ENCODE measurements around the gene INPP5A.

GRCh38 chr10:132660385-132660784 is 122.8 kb downstream of the INPP5A start:
- TF ChIP-seq PBX2 (CRISPR knock-in tag; IDR thresholded peaks at IDR 0.05), result no peak
- TF ChIP-seq, protein P1, sequence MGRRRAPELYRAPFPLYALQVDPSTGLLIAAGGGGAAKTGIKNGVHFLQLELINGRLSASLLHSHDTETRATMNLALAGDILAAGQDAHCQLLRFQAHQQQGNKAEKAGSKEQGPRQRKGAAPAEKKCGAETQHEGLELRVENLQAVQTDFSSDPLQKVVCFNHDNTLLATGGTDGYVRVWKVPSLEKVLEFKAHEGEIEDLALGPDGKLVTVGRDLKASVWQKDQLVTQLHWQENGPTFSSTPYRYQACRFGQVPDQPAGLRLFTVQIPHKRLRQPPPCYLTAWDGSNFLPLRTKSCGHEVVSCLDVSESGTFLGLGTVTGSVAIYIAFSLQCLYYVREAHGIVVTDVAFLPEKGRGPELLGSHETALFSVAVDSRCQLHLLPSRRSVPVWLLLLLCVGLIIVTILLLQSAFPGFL (CRISPR knock-in tag; IDR thresholded peaks at IDR 0.05), result no peak
- TF ChIP-seq UBTF (CRISPR knock-in tag; IDR thresholded peaks at IDR 0.05), result no peak
- TF ChIP-seq, protein P2, sequence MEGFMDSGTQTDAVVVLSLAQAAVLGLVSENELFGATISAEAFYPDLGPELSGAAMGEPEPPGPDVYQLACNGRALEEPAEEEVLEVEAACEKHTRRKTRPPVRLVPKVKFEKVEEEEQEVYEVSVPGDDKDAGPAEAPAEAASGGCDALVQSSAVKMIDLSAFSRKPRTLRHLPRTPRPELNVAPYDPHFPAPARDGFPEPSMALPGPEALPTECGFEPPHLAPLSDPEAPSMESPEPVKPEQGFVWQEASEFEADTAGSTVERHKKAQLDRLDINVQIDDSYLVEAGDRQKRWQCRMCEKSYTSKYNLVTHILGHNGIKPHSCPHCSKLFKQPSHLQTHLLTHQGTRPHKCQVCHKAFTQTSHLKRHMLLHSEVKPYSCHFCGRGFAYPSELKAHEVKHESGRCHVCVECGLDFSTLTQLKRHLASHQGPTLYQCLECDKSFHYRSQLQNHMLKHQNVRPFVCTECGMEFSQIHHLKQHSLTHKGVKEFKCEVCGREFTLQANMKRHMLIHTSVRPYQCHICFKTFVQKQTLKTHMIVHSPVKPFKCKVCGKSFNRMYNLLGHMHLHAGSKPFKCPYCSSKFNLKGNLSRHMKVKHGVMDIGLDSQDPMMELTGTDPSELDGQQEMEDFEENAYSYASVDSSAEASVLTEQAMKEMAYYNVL (CRISPR knock-in tag; IDR thresholded peaks at IDR 0.05; ENCODE audit: borderline replicate concordance), result no peak
- TF ChIP-seq ZFX (CRISPR knock-in tag; IDR thresholded peaks at IDR 0.05; ENCODE audit: low read depth), result no peak
- TF ChIP-seq THYN1 (CRISPR knock-in tag; IDR thresholded peaks at IDR 0.05; ENCODE audit: borderline replicate concordance, low read depth), result no peak
- TF ChIP-seq ZNF549 (CRISPR knock-in tag; IDR thresholded peaks at IDR 0.05), result no peak
- TF ChIP-seq, protein P3, sequence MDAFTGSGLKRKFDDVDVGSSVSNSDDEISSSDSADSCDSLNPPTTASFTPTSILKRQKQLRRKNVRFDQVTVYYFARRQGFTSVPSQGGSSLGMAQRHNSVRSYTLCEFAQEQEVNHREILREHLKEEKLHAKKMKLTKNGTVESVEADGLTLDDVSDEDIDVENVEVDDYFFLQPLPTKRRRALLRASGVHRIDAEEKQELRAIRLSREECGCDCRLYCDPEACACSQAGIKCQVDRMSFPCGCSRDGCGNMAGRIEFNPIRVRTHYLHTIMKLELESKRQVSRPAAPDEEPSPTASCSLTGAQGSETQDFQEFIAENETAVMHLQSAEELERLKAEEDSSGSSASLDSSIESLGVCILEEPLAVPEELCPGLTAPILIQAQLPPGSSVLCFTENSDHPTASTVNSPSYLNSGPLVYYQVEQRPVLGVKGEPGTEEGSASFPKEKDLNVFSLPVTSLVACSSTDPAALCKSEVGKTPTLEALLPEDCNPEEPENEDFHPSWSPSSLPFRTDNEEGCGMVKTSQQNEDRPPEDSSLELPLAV (CRISPR knock-in tag; conservative IDR thresholded peaks at IDR 0.05; ENCODE audit: low read depth), result no peak
- TF ChIP-seq ZNF431 (CRISPR knock-in tag; IDR thresholded peaks at IDR 0.05; ENCODE audit: borderline replicate concordance, low read depth), result no peak
- no peak for TF ChIP-seq KLF6 (CRISPR knock-in tag; IDR thresholded peaks at IDR 0.05)
- no peak for TF ChIP-seq ZNF652 (CRISPR knock-in tag; IDR thresholded peaks at IDR 0.05; ENCODE audit: borderline replicate concordance, low read depth)
- no peak for TF ChIP-seq CHD4 (IDR thresholded peaks at IDR 0.05; ENCODE audit: borderline replicate concordance, low read length)
- no peak for TF ChIP-seq PRMT3 (CRISPR knock-in tag; IDR thresholded peaks at IDR 0.05; ENCODE audit: borderline replicate concordance, low read depth)
- TF ChIP-seq, protein P4, sequence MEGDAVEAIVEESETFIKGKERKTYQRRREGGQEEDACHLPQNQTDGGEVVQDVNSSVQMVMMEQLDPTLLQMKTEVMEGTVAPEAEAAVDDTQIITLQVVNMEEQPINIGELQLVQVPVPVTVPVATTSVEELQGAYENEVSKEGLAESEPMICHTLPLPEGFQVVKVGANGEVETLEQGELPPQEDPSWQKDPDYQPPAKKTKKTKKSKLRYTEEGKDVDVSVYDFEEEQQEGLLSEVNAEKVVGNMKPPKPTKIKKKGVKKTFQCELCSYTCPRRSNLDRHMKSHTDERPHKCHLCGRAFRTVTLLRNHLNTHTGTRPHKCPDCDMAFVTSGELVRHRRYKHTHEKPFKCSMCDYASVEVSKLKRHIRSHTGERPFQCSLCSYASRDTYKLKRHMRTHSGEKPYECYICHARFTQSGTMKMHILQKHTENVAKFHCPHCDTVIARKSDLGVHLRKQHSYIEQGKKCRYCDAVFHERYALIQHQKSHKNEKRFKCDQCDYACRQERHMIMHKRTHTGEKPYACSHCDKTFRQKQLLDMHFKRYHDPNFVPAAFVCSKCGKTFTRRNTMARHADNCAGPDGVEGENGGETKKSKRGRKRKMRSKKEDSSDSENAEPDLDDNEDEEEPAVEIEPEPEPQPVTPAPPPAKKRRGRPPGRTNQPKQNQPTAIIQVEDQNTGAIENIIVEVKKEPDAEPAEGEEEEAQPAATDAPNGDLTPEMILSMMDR (CRISPR knock-in tag; IDR thresholded peaks at IDR 0.05), result no peak

Data from HepG2 (cell line).